GM12878 (cell line): Measurements from ENCODE around the gene BICD1. TPM values are rescaled to one million over a fixed set of nuclear protein-coding genes. Genes with fewer than 3 reads are reported as not detected.

Source experiments
- ATAC-seq: fragments of 200-7000 bp; cut with Tn5 transposase; 3 replicates; pipeline ENCODE4 v1.9.1; 2020; ENCODE audit warnings: mild to moderate bottlenecking, moderate library complexity
- BruUV-seq: library from RNA; stranded (reverse); fragments of 400-500 nt; replicated peaks from 2 replicates; lab custom pipeline; 2021; lab: Mats Ljungman, UMichigan
- CTCF ChIA-PET: fragments of 300-600 bp; sonication (Branson Sonifier 250); formaldehyde crosslinking; extraction: SDS; loops from one replicate; lab custom pipeline; 2021; ENCODE audit warnings: inconsistent platforms; lab: Yijun Ruan, JAX
- POLR2A ChIA-PET: fragments of 350-600 bp; formaldehyde crosslinking; extraction: SDS; loops from one replicate; lab custom pipeline; 2021; ENCODE audit warnings: inconsistent platforms; lab: Charles Lee
- RAD21 ChIA-PET: fragments of 300-600 bp; sonication (Branson Sonifier 250); formaldehyde crosslinking; loops from one replicate; lab custom pipeline; 2023; ENCODE audit warnings: antibody characterized with exemption; ENCODE audit not compliant: unreplicated experiment; lab: Charles Lee
- SMC1A ChIA-PET: fragments of 300-600 bp; sonication (Branson Sonifier 250); formaldehyde crosslinking; loops from one replicate; lab custom pipeline; 2023; ENCODE audit not compliant: unreplicated experiment, uncharacterized antibody; lab: Charles Lee
- DNase-seq: peaks from one replicate; pipeline ENCODE4 v3.0.0-alpha.2; 2011; ENCODE audit warnings: low read depth, low spot score
- FAIRE-seq: peaks from 3 replicates; lab custom pipeline; 2011; peaks lifted over from hg19 to GRCh38; lab: Jason Lieb, UNC
- H2AFZ ChIP-seq: 2 replicates; pipeline ENCODE4 v1.6.0; 2011; ENCODE audit warnings: low read depth, low read length, control low read depth; ENCODE audit not compliant: control insufficient read depth
- H3K27ac ChIP-seq: 2 replicates; pipeline ENCODE4 v1.5.1; 2011; ENCODE audit warnings: control low read depth; ENCODE audit not compliant: control insufficient read depth, insufficient read depth
- H3K27me3 ChIP-seq, 2 experiments: replicated peaks in 1 of 2; 2 replicates each; pipeline versions ENCODE4 v1.6.0 to v1.6.1; 2011; ENCODE audit warnings: low read length in 1 of 2; ENCODE audit not compliant: control insufficient read depth in 2 of 2, insufficient read depth in 2 of 2
- H3K36me3 ChIP-seq, 2 experiments: 2 replicates each; pipeline ENCODE4 v1.5.1; 2011; ENCODE audit warnings: low read length in 1 of 2; ENCODE audit not compliant: control insufficient read depth in 2 of 2, insufficient read depth in 2 of 2
- H3K4me1 ChIP-seq: 2 replicates; pipeline ENCODE4 v1.6.1; 2011; ENCODE audit warnings: mild to moderate bottlenecking, low read length, moderate library complexity, mixed read lengths; ENCODE audit not compliant: control insufficient read depth, insufficient read depth
- H3K4me2 ChIP-seq: 2 replicates; pipeline ENCODE4 v1.6.0; 2011; ENCODE audit warnings: control low read depth; ENCODE audit not compliant: control insufficient read depth, insufficient read depth
- H3K4me3 ChIP-seq: fragments of 200-600 bp; sonication (generic); 2 replicates; pipeline ENCODE4 v1.5.1; 2016
- H3K79me2 ChIP-seq: 2 replicates; pipeline ENCODE4 v1.6.0; 2011; ENCODE audit warnings: low read length; ENCODE audit not compliant: control insufficient read depth, insufficient read depth
- H3K9ac ChIP-seq: 2 replicates; pipeline ENCODE4 v1.8.0; 2011; ENCODE audit warnings: low read length, control low read depth, mixed read lengths; ENCODE audit not compliant: control insufficient read depth, insufficient read depth
- H3K9me3 ChIP-seq: replicated peaks from 3 replicates; pipeline ENCODE4 v1.5.1; 2011; ENCODE audit warnings: mild to moderate bottlenecking, low read length; ENCODE audit not compliant: control insufficient read depth, insufficient read depth
- H4K20me1 ChIP-seq: 2 replicates; pipeline ENCODE4 v1.6.0; 2011; ENCODE audit not compliant: control insufficient read depth, insufficient read depth
- BACH1 ChIP-seq: fragments of 450-650 bp; IDR thresholded peaks from 2 replicates; pipeline ENCODE4 v1.6.1; 2017; ENCODE audit warnings: mild to moderate bottlenecking, borderline replicate concordance
- CREB1 ChIP-seq: IDR thresholded peaks from 2 replicates; pipeline ENCODE4 v1.6.1; 2012; ENCODE audit warnings: low read depth, mild to moderate bottlenecking, inconsistent platforms
- CTCF ChIP-seq, 3 experiments: IDR thresholded peaks in 2 of 3; conservative IDR thresholded peaks in 1 of 3; 2 replicates each; pipeline ENCODE4 v1.5.1; 2011; ENCODE audit warnings: low read depth in 3 of 3, low read length in 3 of 3, mild to moderate bottlenecking in 3 of 3, control low read depth in 2 of 3, moderate library complexity in 2 of 3, inconsistent platforms in 1 of 3, mixed read lengths in 1 of 3; ENCODE audit not compliant: control insufficient read depth in 2 of 3, insufficient read depth in 1 of 3; ENCODE audit errors: extremely low read depth in 1 of 3
- E2F4 ChIP-seq: IDR thresholded peaks from 2 replicates; pipeline ENCODE4 v1.6.1; 2012; ENCODE audit warnings: low read depth, low read length, improper control_type of control experiment
- EED ChIP-seq: sonication (generic); IDR thresholded peaks from 2 replicates; pipeline ENCODE4 v1.6.1; 2016; ENCODE audit warnings: antibody characterized with exemption, low read depth
- HDGF ChIP-seq: fragments of 450-650 bp; IDR thresholded peaks from 2 replicates; pipeline ENCODE4 v1.6.1; 2016; ENCODE audit warnings: antibody characterized with exemption
- JUNB ChIP-seq: IDR thresholded peaks from 2 replicates; pipeline ENCODE4 v1.6.1; 2016; ENCODE audit warnings: antibody characterized with exemption, mild to moderate bottlenecking
- MTA3 ChIP-seq: IDR thresholded peaks from 2 replicates; pipeline ENCODE4 v1.6.1; 2012; ENCODE audit warnings: low read length, inconsistent platforms, borderline replicate concordance
- NBN ChIP-seq: fragments of 450-650 bp; IDR thresholded peaks from 2 replicates; pipeline ENCODE4 v1.6.1; 2016
- NR2C2 ChIP-seq: IDR thresholded peaks from 2 replicates; pipeline ENCODE4 v1.6.1; 2011; ENCODE audit warnings: borderline replicate concordance, low read depth; ENCODE audit not compliant: control insufficient read depth, insufficient read length
- NRF1 ChIP-seq: conservative IDR thresholded peaks from 2 replicates; pipeline ENCODE4 v1.6.1; 2011; ENCODE audit warnings: mild to moderate bottlenecking, low read depth, low read length, improper control_type of control experiment
- PKNOX1 ChIP-seq: fragments of 450-650 bp; IDR thresholded peaks from 2 replicates; pipeline ENCODE4 v1.6.1; 2016; ENCODE audit warnings: mild to moderate bottlenecking
- POU2F2 ChIP-seq: IDR thresholded peaks from 3 replicates; pipeline ENCODE4 v1.6.1; 2011; ENCODE audit warnings: low read depth, mild to moderate bottlenecking, low read length, borderline replicate concordance
- RAD21 ChIP-seq: IDR thresholded peaks from 2 replicates; pipeline ENCODE4 v1.6.1; 2011; ENCODE audit warnings: mild to moderate bottlenecking, low read depth, low read length, moderate library complexity; ENCODE audit not compliant: insufficient read depth
- RCOR1 ChIP-seq: conservative IDR thresholded peaks from 2 replicates; pipeline ENCODE4 v1.6.1; 2012; ENCODE audit warnings: low read depth, low read length, improper control_type of control experiment
- RFX5 ChIP-seq: IDR thresholded peaks from 2 replicates; pipeline ENCODE4 v1.6.1; 2011; ENCODE audit warnings: low read depth, low read length, improper control_type of control experiment
- RUNX3 ChIP-seq: IDR thresholded peaks from 2 replicates; pipeline ENCODE4 v1.6.1; 2012; ENCODE audit warnings: low read length, inconsistent platforms
- SREBF2 ChIP-seq: IDR thresholded peaks from 2 replicates; pipeline ENCODE4 v1.6.1; 2012; ENCODE audit warnings: mild to moderate bottlenecking, low read length
- TARDBP ChIP-seq: IDR thresholded peaks from 2 replicates; pipeline ENCODE4 v1.6.1; 2016; ENCODE audit warnings: borderline replicate concordance
- YY1 ChIP-seq: IDR thresholded peaks from 2 replicates; pipeline ENCODE4 v1.6.1; 2011; ENCODE audit warnings: low read depth, mild to moderate bottlenecking, low read length
- ZBED1 ChIP-seq: IDR thresholded peaks from 2 replicates; pipeline ENCODE4 v1.6.1; 2016; ENCODE audit warnings: borderline replicate concordance
- WGBS: methylation state at CpG from one replicate; pipeline ENCODE4 v1.1.6; 2016; ENCODE audit warnings: low lambda C conversion rate; ENCODE audit not compliant: insufficient replicate concordance, insufficient coverage; ENCODE audit errors: missing lambda C conversion rate; 5-methylcytosine and 5-hydroxymethylcytosine counted together
- in situ Hi-C: fragments of 300-500 bp; cut with MboI; formaldehyde crosslinking; loops from 9 replicates; pipeline ENCODE4 v1.14.3; 2018; ENCODE audit warnings: mixed read lengths
- intact Hi-C: fragments of 100-400 bp; cut with micrococcal nuclease; formaldehyde crosslinking; loops from one replicate; pipeline ENCODE4 v1.14.2; 2022; ENCODE audit not compliant: unreplicated experiment
- polyA plus RNA-seq, 11 experiments: library from polyadenylated mRNA; depleted of rRNA in 4 of 11; unstranded in 6 of 11; stranded (reverse) in 5 of 11; fragments of >200 nt; fragmentation: Nextera tagmentation in 4 of 11; fragmentation: Illumina TruSeq in 1 of 11; extraction: Ambion mirVana in 4 of 11; extraction: Trizol in 1 of 11; gene quantifications; 1 replicate in 1 of 11; 2 replicates in 10 of 11; pipeline versions ENCODE4 v1.2.1 to v1.2.3, GENCODE V29; 2011 to 2016; ENCODE audit warnings: inconsistent platforms in 2 of 11, missing spikeins in 2 of 11, low read depth in 1 of 11
- total RNA-seq, 4 experiments: library from RNA; depleted of rRNA in 3 of 4; stranded (reverse); fragments of >200 nt in 3 of 4; fragmentation: Illumina TruSeq in 1 of 4; extraction: Trizol in 1 of 4; gene quantifications; 2 replicates each; pipeline versions ENCODE4 v1.2.1 to v1.2.3, GENCODE V29; 2013 to 2021

The BICD1 gene
- total and polyA plus RNA-seq, 10 of the 15 experiments (the other 5 are each of a cell fraction or from before 2014, with no cell fraction given): 4.7 to 32.5 (median 14.4) TPM

GRCh38 chr12:32134101-32134888 lies 27.6 kb downstream of the BICD1 start:
- H3K36me3 ChIP-seq: no peaks in the 10 kb centered on the region; a peak in 1 of 4 replicates
- H3K9ac ChIP-seq: no peak overlapping the region
- H3K4me2 ChIP-seq: peak overlapping the region; percentile 87
- no peaks in the 10 kb centered on the region for H3K79me2 ChIP-seq
- BruUV-seq: no TSS peak
- no peaks in the 10 kb centered on the region for H4K20me1 ChIP-seq
- H3K27me3 ChIP-seq: no peaks in the 10 kb centered on the region
- peak overlapping the region; percentile 43 for H2AFZ ChIP-seq
- intact Hi-C loops: loop anchor here (10.0 kb wide), 2 partner anchors 141 to 169 kb away; no protein-coding TSS in a partner anchor
- DNase-seq (peak; percentile 61), ATAC-seq (peak; percentile 76), FAIRE-seq (peak; percentile 75)
- 0 out of 2 replicates have a peak overlapping the region, but pooled peaks have one; percentile 14 for H3K4me3 ChIP-seq
- no peaks in the 10 kb centered on the region for H3K9me3 ChIP-seq
- RAD21 ChIA-PET: interaction anchor here (0.6 to 1.2 kb wide), 3 partner anchors 110 to 481 kb away, joined by 4 read pairs; no protein-coding TSS in a partner anchor
- H3K27ac ChIP-seq: peak overlapping the region; percentile 30; the same call in 1 of the 2 replicates
- H3K4me1 ChIP-seq: peaks cover 15% of the 10 kb centered on the region; the same call in 1 of the 2 replicates
- 1% methylated on average over 8 of the region's 8 CpGs for WGBS
- POLR2A ChIA-PET: interaction anchor here (0.9 to 2.4 kb wide), 3 partner anchors 14 to 139 kb away, joined by 3 to 10 read pairs (median 4); partner anchors contain the start of gene BICD1
- SMC1A ChIA-PET: interaction anchor here (0.7 to 1.7 kb wide), 8 partner anchors 10 to 325 kb away, joined by 3 to 5 read pairs (median 3); partner anchors contain the start of gene BICD1
- in situ Hi-C loops: no loop called here
- CTCF ChIA-PET: interaction anchor here (0.7 to 1.5 kb wide), 5 partner anchors 9 to 452 kb away, joined by 3 to 6 read pairs (median 3); no protein-coding TSS in a partner anchor
- TF ChIP-seq MTA3 (no peak), SREBF2 (no peak), ZBED1 (peak; percentile 90), CREB1 (peak; percentile 45; the same call in 1 of the 2 replicates), RAD21 (0 out of 2 replicates have a peak, but pooled peaks have one; percentile 10), HDGF (no peak), TARDBP (no peak), JUNB (peak; percentile 62), BACH1 (peak; percentile 58; the same call in 1 of the 2 replicates), RCOR1 (no peak), RFX5 (no peak), EED (0 out of 2 replicates have a peak, but pooled peaks have one; percentile 60), YY1 (0 out of 2 replicates have a peak, but pooled peaks have one; percentile 7), E2F4 (no peak), CTCF (IDR thresholded peaks at IDR 0.05 in 2 of 3, conservative IDR thresholded peaks at IDR 0.05 in 1 of 3; ENCODE audit: control insufficient read depth in 2 of 3, extremely low read depth in 1 of 3, insufficient read depth in 1 of 3, low read depth in 3 of 3, low read length in 3 of 3) (peak in 2 of 3 experiments; percentile 23 to 35; a peak in 2 of 6 replicates), NR2C2 (no peak), PKNOX1 (peak; percentile 24; the same call in 1 of the 2 replicates), POU2F2 (peak; percentile 89), NRF1 (no peak), NBN (no peak), RUNX3 (peak; percentile 95)
